Amygdala (tissue), 56 donors: ENCODE results near the gene MAU2.
A peak's percentile ranks its signal among the peaks of the same experiment; 100 is the strongest.
"Not testable (repeated sequence)": the region's sequence is repeated elsewhere in the genome, so short reads cannot be mapped to it uniquely, and the experiment has no call there.

Experiments used
- DNase-seq, 56 donors: peaks; one replicate each; lab custom pipeline; 2025; lab: John Stamatoyannopoulos, UW

The MAU2 gene

DNA sequence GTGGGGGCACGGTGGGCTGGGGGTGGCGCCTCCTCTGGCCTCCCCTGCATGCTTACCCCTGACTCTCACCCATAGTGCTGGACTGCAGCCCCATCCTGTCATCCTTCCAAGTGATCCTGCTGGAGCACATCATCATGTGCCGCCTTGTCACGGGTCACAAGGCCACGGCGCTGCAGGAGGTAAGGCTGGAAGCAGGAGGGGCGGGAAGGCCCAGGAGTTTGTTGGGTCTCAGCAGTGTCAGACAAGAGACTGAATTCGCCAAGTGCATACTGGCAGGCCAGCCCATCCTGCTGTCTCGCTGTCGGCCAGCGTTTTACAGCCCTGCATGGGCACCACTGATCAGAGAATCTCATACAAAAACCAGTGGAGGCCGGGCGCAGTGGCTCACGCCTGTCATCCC lies 23.1 kb downstream of the MAU2 start:
- DNase-seq = no peak

DNA sequence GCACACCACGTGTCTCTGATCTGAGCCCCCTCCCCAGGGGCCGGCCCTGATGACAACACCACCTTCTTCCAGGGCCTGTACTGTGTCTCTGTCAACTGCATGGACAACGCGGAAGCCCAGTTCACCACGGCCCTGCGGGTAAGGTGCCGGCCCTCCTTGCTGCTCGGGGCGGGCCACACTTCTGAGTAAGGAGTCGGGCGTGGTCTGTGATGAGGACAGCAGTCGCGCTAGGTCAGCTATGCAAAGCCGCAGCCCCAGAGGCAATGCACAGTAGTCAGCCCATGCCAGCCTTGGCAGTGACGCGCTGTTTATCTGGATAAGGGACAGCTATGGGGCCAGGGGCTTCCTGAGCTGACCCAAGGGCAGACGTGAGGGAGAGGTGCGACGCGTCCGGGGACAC lies 24.6 kb downstream of the MAU2 start:
- DNase-seq = no peak

DNA sequence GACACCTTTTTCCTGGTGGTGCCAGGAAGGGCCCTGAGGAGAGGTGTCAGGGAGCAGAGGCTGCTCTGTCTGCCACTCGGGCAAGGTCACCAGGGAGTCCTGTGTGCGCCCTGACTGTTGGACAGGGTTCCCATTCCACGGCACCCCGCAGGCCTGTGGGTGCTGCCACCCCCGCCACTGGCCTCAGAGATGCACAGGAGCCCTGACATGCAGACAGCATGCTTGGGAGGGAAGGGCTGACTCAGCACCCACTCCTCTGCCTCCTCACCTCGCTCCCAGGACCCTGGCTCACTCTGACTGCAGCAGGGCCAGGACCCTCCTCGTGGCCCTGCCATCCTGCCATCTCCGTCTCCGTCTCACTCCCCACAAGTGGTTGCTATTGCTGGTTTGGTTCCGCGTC lies 25.3 kb downstream of the MAU2 start:
- DNase-seq = no peak

DNA sequence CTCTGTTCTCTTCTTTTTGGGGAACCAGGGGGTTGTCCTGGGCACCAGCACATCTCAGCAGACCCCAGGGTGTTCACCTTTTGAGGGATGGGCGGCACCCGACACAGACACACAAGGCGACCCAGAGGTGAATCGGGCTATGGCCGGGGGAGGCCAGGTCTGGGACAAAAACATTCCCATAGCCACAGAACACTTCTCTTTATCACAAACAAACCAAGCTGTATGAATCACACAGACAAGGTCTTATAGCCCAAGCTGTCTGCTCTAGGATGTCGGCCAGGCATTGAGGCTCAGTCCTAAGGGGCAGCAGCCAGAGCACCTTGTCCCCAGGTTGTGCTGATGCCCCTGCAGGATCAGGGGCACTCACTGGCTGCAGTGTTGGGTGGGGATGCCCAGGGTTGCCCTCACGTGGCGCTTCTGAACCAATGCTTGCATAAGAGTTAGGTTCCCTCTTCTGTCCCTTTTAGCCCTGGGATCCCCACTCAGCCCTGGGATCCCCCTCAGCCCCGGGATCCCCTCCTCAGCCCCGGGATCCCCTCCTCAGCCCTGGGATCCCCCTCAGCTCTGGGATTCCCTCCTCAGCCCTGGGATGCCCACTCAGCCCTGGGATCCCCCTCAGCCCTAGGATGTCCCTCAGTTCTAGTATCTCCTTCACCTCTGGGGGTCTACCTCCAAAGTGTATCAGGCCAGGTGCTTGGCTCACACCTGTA lies 26.9 kb downstream of the MAU2 start:
- DNase-seq = no peak

DNA sequence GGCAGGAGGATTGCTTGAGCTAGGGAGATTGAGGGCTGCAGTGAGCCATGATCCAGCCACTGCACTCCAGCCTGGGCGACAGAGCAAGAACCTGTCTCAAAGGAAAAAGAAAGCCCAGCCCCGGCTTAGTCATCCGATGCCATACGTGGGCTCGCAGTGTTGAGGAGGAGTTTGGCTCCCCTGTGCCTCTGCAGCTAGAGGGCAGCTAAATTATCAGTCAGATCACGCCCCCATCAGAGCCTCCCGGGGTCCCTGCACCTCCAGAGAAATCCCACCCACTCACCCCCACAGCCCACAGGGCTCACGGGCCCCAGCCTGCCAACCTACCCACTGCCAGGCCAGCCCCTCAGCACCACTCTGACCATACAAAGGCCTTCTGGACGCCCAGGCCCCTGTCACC lies 27.6 kb downstream of the MAU2 start:
- peak in 1 of 56 donors; percentile 12 for DNase-seq

DNA sequence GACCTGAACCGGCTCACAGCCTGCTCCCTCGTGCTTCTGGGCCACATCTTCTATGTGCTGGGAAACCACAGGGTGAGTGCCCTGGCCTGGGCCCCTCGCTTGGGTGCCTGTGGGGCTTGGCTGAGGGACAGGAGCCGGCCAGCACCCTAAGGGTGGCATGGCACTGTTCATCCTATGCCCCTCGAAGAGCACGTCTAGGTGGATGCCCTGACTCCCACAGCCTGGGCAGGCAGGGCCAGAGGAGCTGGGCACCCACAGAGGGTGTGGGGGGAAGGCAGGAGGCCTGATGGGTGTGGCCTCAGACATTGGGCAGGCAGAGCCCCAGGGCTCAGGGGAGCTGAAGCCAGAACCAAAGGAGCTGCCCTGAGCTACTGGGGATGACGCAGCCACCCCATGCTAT lies 28.7 kb downstream of the MAU2 start:
- DNase-seq = no peak

DNA sequence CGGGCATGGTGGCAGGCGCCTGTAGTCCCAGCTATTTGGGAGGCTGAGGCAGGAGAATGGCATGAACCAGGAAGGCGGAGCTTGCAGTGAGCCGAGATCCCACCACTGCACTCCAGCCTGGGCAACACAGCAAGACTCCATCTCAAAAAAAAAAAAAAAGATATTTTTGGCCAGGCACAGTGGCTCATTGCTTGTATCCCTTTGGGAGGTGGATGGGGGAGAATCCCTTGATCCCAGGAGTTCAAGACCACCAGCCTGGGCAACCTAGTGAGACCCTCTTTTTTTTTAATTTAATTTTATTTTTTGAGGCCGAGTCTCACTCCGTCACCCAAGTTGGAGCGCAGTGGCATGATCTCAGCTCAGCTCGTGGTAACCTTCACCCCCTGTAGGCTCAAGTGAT lies 30.1 kb downstream of the MAU2 start:
- DNase-seq = not testable (repeated sequence)

DNA sequence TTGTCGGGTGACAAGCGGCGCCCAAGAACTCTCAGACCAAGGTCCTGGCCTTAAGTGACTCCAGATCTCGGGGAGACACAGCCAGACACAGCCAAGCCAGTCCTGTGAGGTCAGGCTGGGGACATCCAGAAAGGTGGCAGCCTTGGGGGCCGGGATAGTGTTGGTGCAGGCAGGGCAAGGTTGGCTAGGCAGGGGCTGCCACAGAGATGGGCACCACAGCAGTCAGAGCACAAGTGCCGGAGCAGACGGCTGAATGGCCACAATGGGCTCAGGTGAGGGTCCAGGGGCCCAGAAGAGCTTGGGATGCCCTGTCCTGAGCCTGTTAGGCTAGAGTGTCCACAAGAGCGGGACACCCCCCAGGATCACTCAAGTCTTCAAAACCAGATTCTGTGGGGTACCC lies 32.2 kb downstream of the MAU2 start:
- DNase-seq = no peak

DNA sequence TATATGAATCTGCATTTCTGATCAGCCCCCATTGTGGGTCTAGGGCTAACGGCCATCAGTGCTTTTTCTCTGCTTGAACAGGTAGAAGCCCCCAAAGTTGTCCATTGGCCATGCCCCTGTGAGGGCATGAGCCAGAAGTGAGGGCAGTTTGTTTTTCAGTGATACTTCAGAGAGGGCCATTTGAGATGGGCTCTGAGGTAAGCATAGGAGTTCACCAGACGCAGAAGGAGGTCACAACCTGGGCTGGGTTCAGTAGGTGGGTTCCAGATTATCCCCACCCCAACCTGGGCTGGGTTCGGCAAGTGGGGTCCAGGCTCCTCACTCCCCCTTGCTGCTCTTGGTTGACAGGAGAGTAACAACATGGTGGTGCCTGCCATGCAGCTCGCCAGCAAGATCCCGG lies 33.4 kb downstream of the MAU2 start:
- DNase-seq = no peak

DNA sequence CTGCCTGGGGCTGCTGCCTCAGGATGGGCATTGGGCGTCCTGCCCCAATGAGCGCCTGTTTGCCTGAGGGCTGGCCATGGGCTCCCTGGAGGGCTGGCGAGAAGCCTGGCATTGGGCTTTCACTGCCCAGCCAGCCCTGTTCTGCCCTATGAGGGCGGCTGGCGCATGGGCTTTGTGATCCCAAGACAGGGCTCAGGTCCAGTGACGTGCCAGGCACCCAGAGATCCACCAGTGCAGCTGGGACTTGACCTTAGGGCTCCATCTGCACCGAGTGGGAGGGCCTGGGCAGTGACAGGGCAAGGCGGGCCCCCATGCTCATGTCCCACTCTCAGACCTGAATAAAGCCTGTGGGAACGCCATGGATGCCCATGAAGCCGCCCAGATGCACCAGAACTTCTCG lies 34.3 kb downstream of the MAU2 start:
- DNase-seq = peak in 3 of 56 donors; percentile 10 to 48 (median 22)

DNA sequence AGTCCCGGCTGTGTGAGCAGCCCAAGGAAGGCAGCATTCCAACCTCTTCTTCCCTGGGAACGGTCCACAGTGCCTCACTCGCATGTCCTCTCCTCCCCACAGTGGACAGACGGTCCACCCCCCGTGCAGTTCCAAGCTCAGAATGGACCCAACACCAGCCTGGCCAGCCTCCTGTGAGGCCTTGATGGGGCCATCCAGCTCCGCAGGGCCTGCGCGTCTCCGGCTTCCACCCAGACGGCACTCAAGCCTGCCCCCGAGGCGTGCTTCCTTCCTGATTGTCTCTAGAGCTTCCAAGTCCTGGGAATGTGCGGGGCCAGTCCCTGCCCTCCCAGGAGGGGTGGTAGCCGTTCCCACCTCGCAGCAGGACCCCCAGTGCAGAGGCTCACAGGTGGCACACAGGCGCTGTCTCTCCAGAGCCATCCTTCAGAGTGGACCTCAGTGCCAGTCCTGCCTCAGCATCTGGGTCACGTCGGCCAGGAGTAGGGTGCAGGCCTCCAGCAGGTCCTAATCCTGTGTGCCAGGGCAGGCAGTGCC lies 35.0 kb downstream of the MAU2 start:
- no peak for DNase-seq

DNA sequence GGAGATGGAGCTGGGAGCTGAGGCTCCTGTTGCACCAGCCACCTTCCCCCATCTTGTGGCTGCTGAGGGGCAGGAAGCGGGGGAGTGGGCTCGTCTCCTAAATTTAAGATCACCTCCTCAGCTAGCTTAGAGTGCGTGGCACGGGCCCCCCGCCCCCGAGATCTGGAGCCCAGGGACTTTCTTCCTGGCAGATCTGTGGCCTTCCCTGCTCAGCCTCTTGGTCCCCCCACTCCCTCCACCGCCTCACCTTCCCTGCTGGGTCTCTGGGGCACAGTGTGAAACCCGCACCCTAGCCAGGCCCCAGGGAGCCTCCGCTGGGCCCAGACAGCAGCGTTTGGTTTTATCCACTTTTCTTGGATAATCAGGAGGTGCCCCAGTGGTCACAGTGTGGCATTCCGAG lies 35.9 kb downstream of the MAU2 start:
- DNase-seq = no peak

DNA sequence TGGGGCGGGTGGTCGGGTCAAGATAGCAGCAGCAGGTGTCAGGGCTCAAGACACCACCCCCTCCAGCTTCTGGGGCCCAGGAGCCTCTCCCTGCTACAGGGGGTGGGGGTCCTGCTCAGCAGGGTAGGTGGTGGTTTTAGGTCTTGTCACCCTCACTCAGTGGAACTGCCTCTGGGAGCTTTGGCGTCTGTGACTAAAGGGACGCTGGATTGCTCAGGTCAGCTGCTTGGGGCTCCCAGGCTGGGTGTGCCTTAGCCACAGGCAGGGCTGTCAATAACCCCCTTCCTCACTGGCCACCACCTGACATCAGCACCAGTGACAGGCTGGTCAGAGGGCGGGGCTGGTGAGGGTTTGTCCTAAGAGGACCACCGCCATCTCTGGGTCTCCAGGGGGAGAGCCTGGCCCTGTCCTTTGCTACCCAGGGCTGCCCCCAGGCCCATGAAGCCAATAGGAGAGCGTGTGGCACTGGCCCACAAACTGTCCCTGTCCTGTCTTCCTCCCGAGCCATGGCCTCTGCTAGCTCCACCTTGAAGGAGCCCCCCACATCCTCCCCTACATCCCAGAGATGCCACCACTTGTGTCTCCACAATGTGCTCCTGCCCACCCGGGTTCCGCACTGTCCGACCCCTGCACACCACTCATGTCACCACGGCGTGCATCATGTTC lies 36.4 kb downstream of the MAU2 start:
- no peak for DNase-seq

DNA sequence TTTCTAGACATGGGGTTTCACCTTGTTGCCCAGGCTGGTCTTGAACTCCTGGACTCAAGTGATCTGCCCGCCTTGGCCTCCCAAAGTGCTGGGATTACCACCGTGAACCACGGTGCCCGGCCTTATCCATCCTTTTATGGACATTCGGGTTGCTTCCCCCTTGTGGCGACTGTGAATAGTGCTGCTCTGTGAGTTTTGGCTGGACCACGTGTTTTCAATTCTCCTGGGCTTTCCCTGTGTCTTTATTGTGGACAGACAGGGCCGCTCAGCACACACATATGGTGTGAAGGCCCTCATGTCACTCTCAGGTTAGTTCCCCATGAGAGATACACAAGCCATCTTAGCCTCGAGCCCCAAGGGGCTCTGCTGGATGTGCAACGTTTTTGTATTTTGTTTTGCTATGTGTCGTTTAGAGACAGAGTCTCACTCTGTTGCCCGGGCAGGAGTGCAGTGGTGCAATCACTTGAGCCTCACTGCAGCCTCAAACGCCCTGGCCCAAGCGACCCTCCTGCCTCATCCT lies 40.5 kb downstream of the MAU2 start:
- DNase-seq = peak in 47 of 56 donors; percentile 7 to 83 (median 43)

DNA sequence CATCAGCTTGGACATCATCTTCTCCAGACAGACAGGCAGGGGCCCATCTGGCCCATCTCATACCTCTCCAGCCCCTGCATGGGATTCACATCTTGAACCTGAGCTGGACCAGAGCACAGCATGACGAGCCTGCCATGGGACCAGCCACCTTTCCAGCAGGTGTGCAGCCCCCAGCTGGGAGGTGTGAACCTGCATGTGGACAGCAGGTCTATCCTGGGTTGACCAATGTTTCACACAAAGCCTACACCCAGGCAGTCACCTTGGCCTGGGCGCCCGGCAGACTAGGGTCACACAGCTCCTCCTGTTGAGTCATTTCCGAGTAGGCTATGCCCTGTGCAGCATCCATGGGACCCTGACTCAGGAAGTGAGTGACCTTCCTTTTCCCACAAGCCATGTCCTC lies 41.4 kb downstream of the MAU2 start:
- no peak for DNase-seq

DNA sequence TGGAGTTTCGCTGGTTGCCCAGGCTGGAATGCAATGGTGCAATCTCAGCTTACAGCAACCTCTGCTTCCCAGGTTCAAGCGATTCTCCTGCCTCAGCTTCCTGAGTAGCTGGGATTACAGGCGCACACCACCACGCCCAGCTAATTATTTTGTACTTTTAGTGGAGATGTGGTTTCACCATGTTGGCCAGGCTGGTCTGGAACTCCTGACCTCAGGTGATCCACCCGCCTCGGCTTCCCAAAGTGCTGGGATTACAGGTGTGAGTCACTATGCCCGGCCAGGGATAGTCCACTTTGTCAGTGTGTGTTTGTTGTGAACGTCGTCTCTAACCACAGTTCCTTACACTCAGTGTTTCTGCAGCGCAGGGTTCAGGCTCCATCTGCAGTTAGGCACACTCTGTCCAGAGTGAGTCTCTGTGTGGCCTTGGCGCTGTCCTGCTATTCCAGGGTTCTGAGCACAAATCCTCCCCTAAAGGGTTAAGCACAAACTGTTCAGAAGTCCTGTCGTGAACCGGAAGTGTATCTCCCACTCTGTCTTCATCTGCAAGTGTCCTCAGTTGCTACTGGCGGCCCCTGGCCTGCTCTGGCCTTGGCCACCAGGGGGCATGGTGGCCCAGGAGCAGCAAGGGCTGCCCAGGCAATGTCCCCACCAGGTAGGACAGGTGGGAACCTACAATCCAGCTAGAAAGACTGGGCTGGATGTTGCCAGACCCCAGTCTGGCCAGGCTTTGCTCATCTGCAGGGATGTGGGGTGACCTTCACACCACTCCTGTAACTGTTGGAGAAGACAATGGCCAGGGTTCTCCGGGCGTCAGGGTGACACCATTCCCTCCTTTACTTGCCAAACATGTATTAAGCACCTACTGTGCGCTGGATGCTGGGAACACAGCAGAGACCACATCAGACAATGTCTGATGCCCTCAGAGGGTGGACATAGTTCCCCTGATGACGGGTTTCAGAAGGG lies 46.1 kb downstream of the MAU2 start:
- DNase-seq = peak in 28 of 56 donors; percentile 5 to 51 (median 20)

DNA sequence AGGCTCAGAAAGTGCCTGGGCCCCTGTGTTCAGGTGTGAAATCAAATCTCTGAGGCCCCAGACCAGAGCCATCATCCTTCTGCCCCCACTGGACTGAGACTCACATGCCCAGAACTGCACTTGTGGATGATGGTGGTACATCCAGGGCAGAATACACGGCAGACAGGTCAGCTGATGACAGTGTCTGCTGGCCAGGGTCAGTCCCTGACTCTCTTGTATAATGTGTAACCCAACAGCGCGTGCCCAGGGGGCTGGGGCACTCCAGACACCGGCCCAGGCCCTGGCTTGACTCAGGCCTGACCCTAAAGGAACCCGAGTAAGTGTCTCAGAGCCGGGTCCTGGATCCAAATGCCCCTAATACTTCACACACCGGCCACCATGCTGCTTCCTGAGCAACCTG lies 47.5 kb downstream of the MAU2 start:
- no peak for DNase-seq

DNA sequence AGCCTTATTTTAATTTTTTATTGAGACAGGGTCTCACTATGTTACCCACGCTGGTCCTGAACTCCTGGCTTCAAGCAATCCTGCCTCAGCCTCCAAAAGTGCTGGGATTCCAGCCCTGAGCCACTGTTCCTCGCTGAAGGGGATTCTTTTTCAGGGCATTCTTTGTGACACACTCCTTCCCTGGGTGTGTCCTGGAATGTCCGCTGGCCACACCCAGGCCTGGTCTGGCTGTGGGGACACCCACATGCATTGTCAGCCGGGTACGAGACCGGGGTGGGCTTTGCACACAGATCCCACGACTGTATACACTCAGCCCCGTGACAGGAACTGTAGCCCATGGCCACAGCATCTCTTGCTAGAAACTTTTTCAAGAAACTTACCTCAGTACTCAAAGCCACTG lies 50.4 kb downstream of the MAU2 start:
- no peak for DNase-seq

DNA sequence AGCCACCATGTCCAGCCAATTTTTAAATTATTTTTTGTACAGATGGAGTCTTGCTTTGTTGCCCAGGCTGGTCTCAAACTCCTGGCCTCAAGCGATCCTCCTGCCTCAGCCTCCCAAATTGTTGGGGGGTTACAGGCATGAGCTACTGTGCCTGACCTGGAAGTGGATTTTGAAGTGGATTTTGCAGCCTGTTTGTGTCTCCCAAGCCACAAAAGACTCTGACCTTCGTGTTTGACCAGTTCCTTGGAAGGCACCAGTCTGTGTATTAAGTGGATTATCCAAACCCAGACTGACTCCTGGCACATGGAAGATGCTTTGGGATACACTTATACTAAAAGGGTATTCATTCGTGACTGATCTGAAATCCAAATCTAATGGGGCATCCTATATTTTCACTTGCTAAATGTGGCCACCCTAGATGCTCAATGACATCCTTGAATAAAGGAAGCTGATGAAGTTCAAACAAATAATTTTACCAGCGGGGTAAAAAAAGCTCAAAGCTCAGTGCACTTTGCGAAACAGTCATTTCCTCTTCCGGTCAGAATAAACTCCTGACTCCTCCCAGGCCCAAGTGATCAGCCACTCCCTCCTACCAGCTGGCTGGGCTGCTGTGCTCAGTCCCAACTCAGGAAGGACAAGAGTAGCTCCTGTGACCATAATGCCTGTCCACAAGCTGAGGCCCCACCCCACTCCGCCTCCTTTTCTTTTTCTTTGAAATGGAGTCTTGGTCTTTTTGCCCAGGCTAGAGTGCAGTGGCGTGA lies 52.2 kb downstream of the MAU2 start:
- peak in 8 of 56 donors; percentile 2 to 34 (median 7) for DNase-seq

DNA sequence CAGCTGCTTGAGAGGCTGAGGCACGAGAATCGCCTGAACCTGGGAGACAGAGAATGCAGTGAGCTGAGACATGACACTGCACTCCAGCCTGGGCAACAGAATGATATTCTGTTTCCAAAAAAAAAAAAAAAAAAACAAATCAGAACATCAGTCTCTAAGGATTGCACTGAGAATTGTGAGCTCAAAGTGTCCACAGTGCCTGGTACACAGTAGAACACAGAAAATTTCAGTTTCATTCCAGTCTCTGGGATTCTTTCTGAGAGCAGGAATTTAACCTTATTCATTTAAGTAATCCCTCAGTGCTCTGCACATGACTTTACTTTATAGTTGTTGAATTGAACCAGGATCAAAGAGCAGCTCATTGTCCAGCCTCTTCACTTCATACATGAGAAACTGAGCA lies 58.9 kb downstream of the MAU2 start:
- DNase-seq = no peak
